ENCODE results near the gene GARIN6. TPM values are rescaled to one million over a fixed set of nuclear protein-coding genes. Genes with fewer than 3 reads are reported as not detected.

The GARIN6 gene
- total RNA-seq = not detected
- not detected for polyA plus RNA-seq
- long read RNA-seq, donor 1 = 0 reads
- long read RNA-seq, donor 2 = 0 reads
- long read RNA-seq, donor 3 = 0 reads
- long read RNA-seq, donor 4 = 0 reads
- long read RNA-seq, donor 5 = 0 reads
- long read RNA-seq, donor 6 = 0 reads
- long read RNA-seq, donor 7 = 0 reads
- long read RNA-seq, donor 8 = 0 reads
- long read RNA-seq, donor 9 = 0 reads
- long read RNA-seq, donor 10 = 0 reads

DNA sequence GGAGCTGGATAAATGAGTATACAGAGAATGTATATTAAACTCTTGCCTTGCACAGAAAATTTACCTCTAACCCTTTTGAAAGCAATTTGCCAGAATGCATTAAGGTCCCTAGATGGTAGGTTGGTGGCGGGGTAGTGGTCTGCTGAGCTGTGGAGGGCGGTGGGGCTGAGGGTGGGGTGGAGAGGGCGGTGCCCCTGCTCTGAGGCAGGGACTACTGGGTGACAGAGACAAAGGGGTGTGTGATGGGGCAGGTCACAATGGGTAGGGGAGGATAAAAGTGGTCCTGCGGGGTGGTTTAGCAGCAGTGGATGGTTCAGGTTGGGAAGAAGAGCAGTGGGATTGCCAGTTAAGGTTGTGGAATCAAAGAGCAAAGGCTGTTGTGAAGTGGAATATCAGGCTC is at the start of gene GARIN6:
GARIN6 (plus strand) TSS at position 301 of the 400 bp plus-strand sequence. CDS start 422 bp downstream, outside the sequence.
- intact Hi-C loops (cut with DNase I) = no loop called here
- WGBS, 4 donors = 85 to 93% (median 88%) methylated on average over 4 of the region's 4 CpGs
- Histone ChIP-seq H3K27ac (no peak within 1 kb of the TSS), H3K4me1 (replicated peaks in 1 of 2) (no peaks in the 10 kb centered on the region), H3K27me3 (no peaks in the 10 kb centered on the region), H3K36me3 (replicated peaks in 1 of 2) (no peaks in the 10 kb centered on the region), H3K9me3 (replicated peaks in 1 of 3) (no peaks in the 10 kb centered on the region), H3K4me3 (no peak within 1 kb of the TSS)
- no peak for TF ChIP-seq CTCF (IDR thresholded peaks at IDR 0.05)
- TF ChIP-seq POLR2A (IDR thresholded peaks at IDR 0.05) = no peak
- DNase-seq = no peak

- TF ChIP-seq CTCF (IDR thresholded peaks at IDR 0.05) (no peak), POLR2A (IDR thresholded peaks at IDR 0.05) (no peak)
- Histone ChIP-seq H3K4me1 (replicated peaks in 1 of 2) (no peaks in the 10 kb centered on the region), H3K4me3 (no peak overlapping the region), H3K9me3 (replicated peaks in 1 of 3) (no peaks in the 10 kb centered on the region), H3K27me3 (no peaks in the 10 kb centered on the region), H3K36me3 (replicated peaks in 1 of 2) (no peaks in the 10 kb centered on the region), H3K27ac (no peak overlapping the region)
- no peak for DNase-seq
- intact Hi-C loops (cut with DNase I) = no loop called here
- 88 to 94% (median 89%) methylated on average over 2 of the region's 2 CpGs for WGBS, 4 donors
Observed at GRCh38 chr12:99598785-99599184, 48.8 kb upstream of the GARIN6 start.

DNA sequence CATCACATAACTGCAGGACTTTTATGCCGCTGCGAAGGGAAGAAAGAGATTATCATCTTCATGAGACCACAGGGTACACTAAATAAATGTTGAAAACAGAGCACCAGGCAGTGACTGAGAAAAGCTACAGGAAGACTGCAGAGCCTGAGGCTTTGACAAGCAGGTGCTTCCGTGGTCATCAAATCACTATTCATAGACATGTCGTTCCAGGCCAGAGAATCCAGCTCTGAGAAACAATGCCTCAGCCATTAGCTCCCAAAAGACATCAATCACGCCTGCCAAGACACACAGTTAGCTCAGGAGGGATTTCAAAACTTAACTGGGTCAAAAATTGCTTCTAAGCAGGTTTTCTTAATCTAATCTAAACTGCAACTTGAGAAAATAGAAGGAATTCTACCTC is 47.2 kb upstream of the GARIN6 start:
- H3K4me3 ChIP-seq = no peak overlapping the region
- WGBS, 4 donors = 42 to 54% (median 54%) methylated on average over 5 of the region's 5 CpGs
- H3K27me3 ChIP-seq = no peaks in the 10 kb centered on the region
- no peaks in the 10 kb centered on the region for H3K4me1 ChIP-seq (replicated peaks in 1 of 2)
- TF ChIP-seq POLR2A (IDR thresholded peaks at IDR 0.05) = no peak
- DNase-seq = no peak
- no peaks in the 10 kb centered on the region for H3K9me3 ChIP-seq (replicated peaks in 1 of 3)
- intact Hi-C loops (cut with DNase I) = no loop called here
- H3K27ac ChIP-seq = no peak overlapping the region
- H3K36me3 ChIP-seq (replicated peaks in 1 of 2) = no peaks in the 10 kb centered on the region

DNA sequence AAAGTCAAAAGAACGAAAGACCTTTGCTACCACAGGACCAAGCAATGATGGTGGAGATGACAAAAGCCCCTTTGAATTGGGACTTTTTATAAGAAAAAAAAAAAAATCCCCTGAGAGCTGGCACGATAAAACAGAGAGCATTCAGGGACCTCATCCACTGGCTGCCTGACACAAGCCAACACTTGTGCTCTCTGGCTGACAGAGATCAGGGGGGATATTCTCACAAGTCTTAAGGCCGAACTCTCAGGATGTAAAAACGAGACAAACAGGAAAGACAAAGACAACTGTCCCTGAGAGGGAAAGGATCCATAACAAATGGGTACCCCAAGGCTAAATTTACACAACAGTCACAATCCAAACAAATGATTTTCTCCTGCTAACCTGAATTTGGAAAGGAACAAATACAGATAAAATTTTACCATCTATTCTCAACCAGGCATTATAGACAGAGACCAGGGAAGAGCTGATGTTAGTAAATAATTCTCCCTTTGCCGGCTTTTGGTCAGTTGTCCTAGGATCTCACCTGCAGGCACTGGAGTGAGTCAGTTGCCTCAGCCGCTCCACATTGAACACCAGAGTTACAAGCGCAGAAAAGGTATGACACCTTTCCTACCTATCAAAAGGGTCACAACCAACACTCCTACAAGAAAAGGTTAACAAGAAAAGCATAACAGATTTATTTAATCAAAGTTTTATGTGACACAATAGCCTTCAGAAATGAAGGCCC is 37.9 kb upstream of the GARIN6 start:
- TF ChIP-seq CTCF (IDR thresholded peaks at IDR 0.05) (no peak), POLR2A (IDR thresholded peaks at IDR 0.05) (no peak)
- no peaks in the 10 kb centered on the region for H3K36me3 ChIP-seq (replicated peaks in 1 of 2)
- intact Hi-C loops (cut with DNase I) = no loop called here
- H3K9me3 ChIP-seq (replicated peaks in 1 of 3) = no peaks in the 10 kb centered on the region
- WGBS, 4 donors = 64 to 81% (median 69%) methylated on average over 7 of the region's 7 CpGs
- no peaks in the 10 kb centered on the region for H3K4me1 ChIP-seq (replicated peaks in 1 of 2)
- no peaks in the 10 kb centered on the region for H3K27me3 ChIP-seq
- H3K27ac ChIP-seq = no peak overlapping the region
- no peak overlapping the region for H3K4me3 ChIP-seq
- no peak for DNase-seq

Data from adrenal gland (tissue), 19 donors.